K562 (cell line): ENCODE measurements around the gene CSNK1G1. TPM values are rescaled to one million over a fixed set of nuclear protein-coding genes. Genes with fewer than 3 reads are reported as not detected.

Source experiments
- ATAC-seq: fragments of 200-7000 bp; cut with Tn5 transposase; 3 replicates; pipeline ENCODE4 v1.9.1; 2020; ENCODE audit warnings: moderate library complexity
- BruUV-seq: library from RNA; stranded (reverse); fragments of 400-500 nt; replicated peaks from 2 replicates; lab custom pipeline; 2021; lab: Mats Ljungman, UMichigan
- CTCF ChIA-PET: fragments of 300-600 bp; formaldehyde crosslinking; extraction: SDS; loops from one replicate; lab custom pipeline; 2021; ENCODE audit warnings: low intra/inter-chr PET ratio; lab: Yijun Ruan, JAX
- POLR2A ChIA-PET: fragments of 300-600, 350-650 bp; sonication (Branson Sonifier 250); formaldehyde crosslinking; extraction: SDS; loops from one replicate; lab custom pipeline; 2021; ENCODE audit warnings: antibody characterized with exemption, inconsistent platforms; lab: Yijun Ruan, JAX
- DNase-seq, 4 experiments: peaks; one replicate each; pipeline versions ENCODE4 v3.0.0 to v3.0.0-alpha.2; 2011 to 2018; ENCODE audit warnings: low spot score in 3 of 4, mixed read lengths in 3 of 4; ENCODE audit errors: extremely low read depth in 1 of 4
- FAIRE-seq: peaks from 2 replicates; lab custom pipeline; 2011; peaks lifted over from hg19 to GRCh38; lab: Jason Lieb, UNC
- H2AFZ ChIP-seq: 2 replicates; pipeline ENCODE4 v1.6.0; 2011; ENCODE audit warnings: low read depth, low read length, control low read depth, inconsistent platforms
- H3K27ac ChIP-seq: fragments of 200-600 bp; 3 replicates; pipeline ENCODE4 v1.8.0; 2011; ENCODE audit warnings: low read depth, mild to moderate bottlenecking, control low read depth, inconsistent platforms, low read length, moderate library complexity, mixed read lengths; ENCODE audit errors: extremely low read depth
- H3K27me3 ChIP-seq, 2 experiments: fragments of 300-600 bp in 1 of 2; 2 replicates in 1 of 2; 3 replicates in 1 of 2; pipeline versions ENCODE4 v1.6.0 to v1.8.0; 2011; ENCODE audit warnings: inconsistent platforms in 2 of 2, low read length in 2 of 2, mild to moderate bottlenecking in 1 of 2, mixed read lengths in 1 of 2, moderate library complexity in 1 of 2; ENCODE audit not compliant: control insufficient read depth in 2 of 2, insufficient read depth in 2 of 2
- H3K36me3 ChIP-seq: fragments of 300-600 bp; 3 replicates; pipeline ENCODE4 v1.8.0; 2011; ENCODE audit warnings: mild to moderate bottlenecking, low read length, inconsistent platforms; ENCODE audit not compliant: control insufficient read depth, insufficient read depth
- H3K4me1 ChIP-seq, 2 experiments: fragments of 200-600 bp in 1 of 2; replicated peaks in 1 of 2; 2 replicates in 1 of 2; 3 replicates in 1 of 2; pipeline versions ENCODE4 v1.5.1 to v1.8.0; 2011; ENCODE audit warnings: inconsistent platforms in 2 of 2, low read length in 2 of 2, mild to moderate bottlenecking in 1 of 2, mixed read lengths in 1 of 2, moderate library complexity in 1 of 2; ENCODE audit not compliant: control insufficient read depth in 2 of 2, insufficient read depth in 2 of 2
- H3K4me2 ChIP-seq: 2 replicates; pipeline ENCODE4 v1.6.1; 2011; ENCODE audit warnings: low read length, control low read depth, inconsistent platforms, mixed read lengths; ENCODE audit not compliant: insufficient read depth
- H3K4me3 ChIP-seq: fragments of 200-600 bp; sonication (generic), shearing (Covaris generic); 2 replicates; pipeline ENCODE4 v1.5.1; 2016; ENCODE audit warnings: control low read depth, inconsistent platforms
- H3K79me2 ChIP-seq: fragments of 200-600 bp; 3 replicates; pipeline ENCODE4 v1.8.0; 2011; ENCODE audit warnings: low read length, inconsistent platforms; ENCODE audit not compliant: control insufficient read depth, insufficient read depth
- H3K9ac ChIP-seq, 2 experiments: 2 replicates each; pipeline versions ENCODE4 v1.6.0 to v1.6.1; 2011; ENCODE audit warnings: low read depth in 2 of 2, low read length in 2 of 2, control low read depth in 1 of 2, inconsistent platforms in 1 of 2, mild to moderate bottlenecking in 1 of 2, mixed read lengths in 1 of 2; ENCODE audit not compliant: insufficient read depth in 1 of 2
- H3K9me1 ChIP-seq: one replicate; pipeline ENCODE4 v1.6.0; 2011; ENCODE audit warnings: inconsistent platforms, mild to moderate bottlenecking, low read length, moderate library complexity; ENCODE audit not compliant: control insufficient read depth, insufficient read depth
- H3K9me3 ChIP-seq: replicated peaks from 2 replicates; pipeline ENCODE4 v1.5.1; 2011; ENCODE audit warnings: low read depth, low read length, inconsistent platforms; ENCODE audit not compliant: control insufficient read depth, insufficient read depth
- H4K20me1 ChIP-seq: replicated peaks from 2 replicates; pipeline ENCODE4 v1.6.1; 2011; ENCODE audit warnings: low read length, inconsistent platforms, mixed read lengths; ENCODE audit not compliant: control insufficient read depth, insufficient read depth
- SAP30 ChIP-seq: fragments of 200-600 bp; sonication (generic); IDR thresholded peaks from 2 replicates; pipeline ENCODE4 v1.6.1; 2012; ENCODE audit warnings: borderline replicate concordance, low read depth, mild to moderate bottlenecking, moderate library complexity, low read length, control low read depth, inconsistent platforms; ENCODE audit not compliant: insufficient read depth, poor library complexity, severe bottlenecking
- SETDB1 ChIP-seq: IDR thresholded peaks from one replicate; pipeline ENCODE4 v1.6.1; 2012; ENCODE audit warnings: low read length, control low read depth, inconsistent platforms
- ZNF316 ChIP-seq: fragments of 450-650 bp; IDR thresholded peaks from 2 replicates; pipeline ENCODE4 v1.6.1; 2016
- WGBS: fragments of 100-300 bp; shearing (Covaris generic); methylation state at CpG from one replicate; pipeline ENCODE4 v1.1.6; 2016; ENCODE audit warnings: low coverage, mixed read lengths; ENCODE audit not compliant: insufficient coverage; ENCODE audit errors: missing lambda C conversion rate; 5-methylcytosine and 5-hydroxymethylcytosine counted together
- in situ Hi-C: fragments of 300-500 bp; cut with MboI; formaldehyde crosslinking; loops from 4 replicates; pipeline ENCODE4 v1.15.0; 2018; ENCODE audit warnings: inconsistent platforms, mixed read lengths
- intact Hi-C: fragments of 100-400 bp; cut with micrococcal nuclease; formaldehyde crosslinking; loops from 2 replicates; pipeline ENCODE4 v1.14.2; 2022
- polyA plus RNA-seq, 8 experiments: library from polyadenylated mRNA; depleted of rRNA in 4 of 8; stranded (reverse) in 5 of 8; unstranded in 3 of 8; fragments of >200 nt; fragmentation: Nextera tagmentation in 2 of 8; fragmentation: Illumina TruSeq in 1 of 8; extraction: Ambion mirVana in 2 of 8; extraction: Trizol in 1 of 8; gene quantifications; 2 replicates each; pipeline versions ENCODE4 v1.2.1 to v1.2.3, GENCODE V29; 2011 to 2014; ENCODE audit warnings: inconsistent platforms in 1 of 8, missing spikeins in 1 of 8
- total RNA-seq, 7 experiments: library from RNA; depleted of rRNA in 6 of 7; stranded (reverse); fragments of >200 nt in 6 of 7; fragmentation: Illumina TruSeq in 2 of 7; extraction: Trizol in 2 of 7; gene quantifications; 2 replicates each; pipeline versions ENCODE4 v1.2.1 to v1.2.3, GENCODE V29; 2011 to 2021; ENCODE audit warnings: low replicate concordance in 1 of 7

Gene CSNK1G1
- total and polyA plus RNA-seq, 9 of the 15 experiments (the other 6 are each of a cell fraction or from before 2014, with no cell fraction given): 4.5 to 18.5 (median 9.5) TPM

DNA sequence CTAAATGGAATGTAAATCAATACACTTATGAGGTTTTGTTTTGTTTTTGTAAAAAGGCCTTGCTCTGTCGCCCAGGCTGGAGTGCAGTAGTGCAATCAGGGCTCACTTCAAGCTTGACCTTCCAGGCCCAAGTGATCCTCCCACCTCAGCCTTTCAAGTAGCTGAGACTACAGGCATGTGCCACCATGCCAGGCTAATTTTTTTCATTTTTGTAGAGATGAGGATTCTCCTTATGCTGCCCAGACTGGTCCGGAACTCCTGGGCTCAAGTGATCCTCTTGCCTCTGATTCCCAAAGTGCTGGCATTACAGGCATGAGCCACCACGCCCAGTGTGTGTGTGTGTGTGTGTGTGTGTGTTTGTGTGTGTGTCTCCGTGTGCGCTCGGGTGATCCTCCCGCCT is 30.3 kb upstream of the CSNK1G1 start:
- no peak for FAIRE-seq
- DNase-seq: no peak
- 92% methylated on average over 7 of the region's 7 CpGs for WGBS
- no peak for TF ChIP-seq SETDB1
- Histone ChIP-seq H3K9me3 (no peaks in the 10 kb centered on the region), H3K4me1 (peaks cover 2 to 15% of the 10 kb centered on the region in 2 experiments; a peak in 2 of 5 replicates), H3K27me3 (no peaks in the 10 kb centered on the region), H3K4me3 (no peak overlapping the region), H3K9me1 (no peaks in the 10 kb centered on the region), H3K4me2 (no peak overlapping the region), H4K20me1 (no peaks in the 10 kb centered on the region), H2AFZ (no peak overlapping the region), H3K79me2 (peaks cover 24% of the 10 kb centered on the region), H3K9ac (no peak overlapping the region), H3K27ac (no peak overlapping the region), H3K36me3 (no peaks in the 10 kb centered on the region)
- ChIA-PET POLR2A (interaction anchor here (3.0 kb wide), 1 partner anchor 11 kb away, joined by 21 read pairs; no protein-coding TSS in a partner anchor), CTCF (no interaction called here)
- BruUV-seq: no TSS peak
- no peak for ATAC-seq
- intact Hi-C loops: loop anchor here (2.0 kb wide), 1 partner anchor 75 kb away; the partner anchor contains the start of gene ZNF609
- in situ Hi-C loops: no loop called here

DNA sequence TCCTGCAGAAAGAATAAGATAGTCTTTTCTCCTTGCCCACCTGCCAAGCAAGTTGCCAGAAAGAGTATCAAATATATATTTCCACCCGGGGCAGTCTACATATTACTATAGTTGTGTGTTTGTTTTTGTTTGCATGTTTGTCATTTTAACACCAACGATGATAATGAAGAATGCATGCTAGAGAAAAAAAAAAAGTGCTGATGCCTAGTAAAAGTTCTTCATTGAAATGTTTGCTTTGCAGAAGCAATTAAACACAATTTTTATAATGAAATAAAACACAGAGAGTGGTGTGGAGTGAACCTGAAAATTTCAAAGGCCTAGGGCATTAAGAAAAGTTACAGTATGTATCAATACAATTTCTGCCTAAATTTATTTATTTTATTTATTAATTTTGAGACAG is 27.8 kb upstream of the CSNK1G1 start:
- Histone ChIP-seq H3K27ac (no peak overlapping the region), H3K9me3 (no peaks in the 10 kb centered on the region), H3K9me1 (no peaks in the 10 kb centered on the region), H3K27me3 (no peaks in the 10 kb centered on the region), H4K20me1 (0 out of 2 replicates have a peak, but pooled peaks cover 3% of the 10 kb centered on the region), H2AFZ (no peak overlapping the region), H3K4me2 (no peak overlapping the region), H3K36me3 (peaks cover 10% of the 10 kb centered on the region; the same call in 2 of the 3 replicates), H3K79me2 (peaks cover 43% of the 10 kb centered on the region), H3K4me1 (peaks cover 5 to 22% of the 10 kb centered on the region in 2 experiments; a peak in 4 of 5 replicates), H3K9ac (no peak overlapping the region), H3K4me3 (no peak overlapping the region)
- no TSS peak for BruUV-seq
- intact Hi-C loops: no loop called here
- WGBS: 35% methylated on average over 2 of the region's 2 CpGs
- FAIRE-seq (no peak), ATAC-seq (no peak), DNase-seq (no peak)
- in situ Hi-C loops: no loop called here
- ChIA-PET POLR2A (no interaction called here), CTCF (no interaction called here)
- TF ChIP-seq ZNF316: peak; percentile 67; the same call in 1 of the 2 replicates
- no peak for TF ChIP-seq SAP30
